ENCODE measurements around the gene BMP8B.
A peak's percentile ranks its signal among the peaks of the same experiment; 100 is the strongest.

BMP8B gene

GRCh38 chr1:39722495-39722894, 66.2 kb downstream of the BMP8B start:
- peak; percentile 33 for DNase-seq (ENCODE audit: low spot score)

DNA sequence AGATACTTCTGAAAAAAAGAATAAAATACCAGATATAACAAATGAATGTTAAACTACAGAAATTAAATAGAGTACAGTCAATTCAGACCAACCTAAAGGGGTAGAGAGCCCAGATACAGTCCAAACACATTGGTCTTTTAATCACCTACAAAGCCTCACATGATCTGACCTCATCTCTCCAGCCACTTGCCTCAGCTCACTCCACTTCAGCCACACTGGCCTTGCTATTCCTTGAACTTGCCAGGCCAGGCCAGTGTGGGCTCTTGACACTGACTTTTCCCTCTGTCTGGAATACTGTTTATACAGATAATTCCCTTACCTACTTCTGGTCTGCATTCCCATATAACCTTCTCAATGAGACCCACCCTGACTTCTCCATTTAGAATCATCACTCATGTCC, 67.0 kb downstream of the BMP8B start:
- no peak for DNase-seq (ENCODE audit: low spot score)

GRCh38 chr1:39720094-39720999, 68.3 kb downstream of the BMP8B start:
- peak; percentile 67 for DNase-seq (ENCODE audit: low spot score)

GRCh38 chr1:39717809-39718208, 70.9 kb downstream of the BMP8B start:
- no peak for DNase-seq (ENCODE audit: low spot score)

DNA sequence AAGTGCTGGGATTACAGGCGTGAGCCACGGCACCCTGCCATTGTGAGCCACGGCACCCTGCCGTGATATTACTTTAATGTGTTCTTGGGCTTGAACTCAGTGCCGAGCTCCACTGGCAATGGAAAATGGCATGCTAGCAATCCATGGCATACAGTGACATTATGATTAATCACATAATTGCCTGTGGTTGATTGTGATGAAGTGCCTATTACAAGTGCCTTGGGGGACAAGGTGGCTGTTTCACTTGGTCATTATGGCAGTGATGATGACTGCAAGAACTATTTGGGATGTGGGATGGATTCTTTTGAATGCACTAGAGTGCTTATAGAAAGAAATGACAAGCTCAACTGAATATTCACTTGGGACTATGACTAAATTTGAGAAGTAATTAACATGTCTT, 75.1 kb downstream of the BMP8B start:
- DNase-seq (ENCODE audit: low spot score): no peak

DNA sequence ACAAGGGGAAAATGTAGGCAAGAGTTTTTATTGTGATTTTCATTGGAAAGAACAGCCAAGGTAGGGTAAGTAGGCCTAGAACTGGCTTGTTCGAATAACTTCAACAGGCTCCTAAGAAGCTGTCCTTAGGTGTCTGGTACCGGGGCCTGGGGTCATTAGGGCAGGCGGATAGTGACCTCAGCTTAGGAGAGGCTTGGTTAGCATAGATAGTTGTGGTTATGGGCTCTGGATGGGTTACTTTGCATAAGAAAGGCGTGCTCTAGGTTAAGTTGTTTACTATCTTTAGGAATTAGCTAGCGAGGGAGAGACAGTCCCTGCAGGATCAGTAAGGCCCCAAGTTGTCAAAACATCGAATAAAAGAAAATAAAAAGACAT, 76.7 kb downstream of the BMP8B start:
- DNase-seq (ENCODE audit: low spot score): no peak

- DNase-seq (ENCODE audit: low spot score): no peak
Measured at GRCh38 chr1:39711104-39711965, 77.3 kb downstream of the BMP8B start.

DNA sequence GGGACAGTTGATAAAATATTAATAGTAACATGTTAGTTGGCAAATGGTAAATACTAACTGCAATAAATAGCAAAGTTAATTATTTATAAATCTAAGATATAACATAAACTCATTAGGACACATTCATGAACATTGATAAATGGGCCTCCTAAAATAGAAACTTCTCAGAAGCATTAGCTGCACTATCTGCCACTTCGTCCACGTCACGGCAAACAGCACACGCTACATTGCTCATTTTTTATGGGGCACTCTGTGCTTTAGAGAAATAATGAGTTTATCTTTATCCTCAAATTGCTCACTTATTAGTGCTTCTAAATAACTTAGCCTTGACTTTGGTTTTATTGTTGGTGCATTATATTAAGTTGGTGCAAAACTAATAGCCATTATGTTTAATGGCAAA, 81.2 kb downstream of the BMP8B start:
- DNase-seq (ENCODE audit: low spot score): no peak

All from kidney capillary endothelial cell (primary cell).